Hepatocyte (in vitro differentiated cells): ENCODE data around the gene WDR18. TPM values are rescaled to one million over a fixed set of nuclear protein-coding genes. Genes with fewer than 3 reads are reported as not detected.
A peak's percentile ranks its signal among the peaks of the same experiment; 100 is the strongest.

Source experiments
- DNase-seq: peaks from one replicate; pipeline ENCODE4 v3.0.0-alpha.2; 2016; ENCODE audit warnings: low spot score
- H2AFZ ChIP-seq: fragments of 200-600 bp; sonication (generic); 2 replicates; pipeline ENCODE4 v1.6.0; 2016; ENCODE audit warnings: antibody characterized with exemption, mild to moderate bottlenecking
- H3K27ac ChIP-seq: fragments of 200-600 bp; sonication (generic); 2 replicates; pipeline ENCODE4 v1.5.1; 2016; ENCODE audit warnings: mild to moderate bottlenecking
- H3K27me3 ChIP-seq: fragments of 200-600 bp; sonication (generic); 2 replicates; pipeline ENCODE4 v1.6.1; 2016
- H3K36me3 ChIP-seq: fragments of 200-600 bp; sonication (generic); replicated peaks from 2 replicates; pipeline ENCODE4 v1.5.1; 2016; ENCODE audit warnings: low read depth; ENCODE audit not compliant: insufficient read depth
- H3K4me1 ChIP-seq: fragments of 200-600 bp; sonication (generic); 2 replicates; pipeline ENCODE4 v1.5.1; 2016; ENCODE audit warnings: mild to moderate bottlenecking, moderate library complexity; ENCODE audit not compliant: insufficient read depth
- H3K4me2 ChIP-seq: fragments of 200-600 bp; sonication (generic); 2 replicates; pipeline ENCODE4 v1.6.0; 2016
- H3K4me3 ChIP-seq: fragments of 200-600 bp; sonication (generic); 2 replicates; pipeline ENCODE4 v1.5.1; 2016; ENCODE audit warnings: mild to moderate bottlenecking
- H3K79me2 ChIP-seq: fragments of 200-600 bp; sonication (generic); 2 replicates; pipeline ENCODE4 v1.6.0; 2017; ENCODE audit warnings: mild to moderate bottlenecking
- H3K9me2 ChIP-seq: fragments of 200-600 bp; sonication (generic); replicated peaks from 2 replicates; pipeline ENCODE4 v1.6.0; 2017; ENCODE audit warnings: mild to moderate bottlenecking; ENCODE audit not compliant: insufficient read depth
- H3K9me3 ChIP-seq: fragments of 200-600 bp; sonication (generic); 2 replicates; pipeline ENCODE4 v1.5.1; 2016; ENCODE audit warnings: low read depth, mild to moderate bottlenecking
- H4K20me1 ChIP-seq: fragments of 200-600 bp; sonication (generic); 2 replicates; pipeline ENCODE4 v1.6.0; 2016; ENCODE audit warnings: mild to moderate bottlenecking; ENCODE audit not compliant: insufficient read depth, poor library complexity, severe bottlenecking
- EZH2 ChIP-seq: fragments of 200-600 bp; sonication (generic); IDR thresholded peaks from 2 replicates; pipeline ENCODE4 v1.6.1; 2016; ENCODE audit warnings: antibody characterized with exemption, mild to moderate bottlenecking, borderline replicate concordance
- EZH2phosphoT487 ChIP-seq: fragments of 200-600 bp; sonication (generic); IDR thresholded peaks from one replicate; pipeline ENCODE4 v1.6.1; 2018; ENCODE audit warnings: antibody characterized with exemption, mild to moderate bottlenecking, low read depth, moderate library complexity; ENCODE audit not compliant: unreplicated experiment, severe bottlenecking
- WGBS: methylation state at CpG from one replicate; pipeline ENCODE4 v1.1.6; 2016; ENCODE audit warnings: low lambda C conversion rate; ENCODE audit errors: missing lambda C conversion rate; 5-methylcytosine and 5-hydroxymethylcytosine counted together
- polyA plus RNA-seq: library from polyadenylated mRNA; unstranded; fragments of >200 nt; fragmentation: Nextera tagmentation; extraction: Ambion mirVana; gene quantifications from 2 replicates; pipeline ENCODE4 v1.2.1, GENCODE V29; 2016
- total RNA-seq: library from RNA; depleted of rRNA; stranded (reverse); fragments of >200 nt; gene quantifications from 2 replicates; pipeline ENCODE4 v1.2.3, GENCODE V29; 2014
- TF ChIP-seq, protein P1 (sequence below): fragments of 200-600 bp; sonication (generic); IDR thresholded peaks from 2 replicates; pipeline ENCODE4 v1.5.1; 2016; ENCODE audit warnings: antibody characterized with exemption, mild to moderate bottlenecking; ENCODE audit not compliant: poor library complexity

The WDR18 gene
- total and polyA plus RNA-seq, 2 experiments from 2014 or later = 60.0 to 169 TPM

DNA sequence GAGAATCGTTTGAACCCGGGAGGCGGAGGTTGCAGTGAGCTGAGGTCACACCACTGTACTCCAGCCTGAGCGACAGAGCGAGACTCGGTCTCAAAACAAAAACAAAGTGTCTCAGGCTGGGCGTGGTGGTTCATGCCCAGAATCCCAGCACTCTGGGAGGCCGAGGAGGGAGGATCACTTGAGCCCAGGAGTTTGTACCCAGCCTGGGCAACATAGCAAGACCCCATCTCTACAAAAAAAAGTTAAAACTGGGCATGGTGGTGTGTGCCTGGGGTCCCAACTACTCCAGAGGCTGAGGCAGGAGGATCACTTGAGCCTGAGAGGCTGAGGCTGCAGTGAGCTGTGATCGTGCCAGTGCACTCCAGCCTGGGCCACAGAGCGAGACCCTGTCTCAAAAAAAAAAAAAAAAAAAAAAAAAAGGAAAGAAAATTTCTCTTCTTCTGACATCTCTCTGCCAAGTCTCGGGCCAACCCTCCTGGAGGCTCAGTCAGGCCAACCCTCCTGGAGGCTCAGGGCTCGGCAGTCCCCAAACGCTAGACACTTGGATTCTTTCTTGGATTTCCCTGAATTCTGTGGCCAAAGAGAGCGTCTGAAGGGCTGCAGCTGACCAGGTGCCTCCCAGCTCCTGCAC, 32.0 kb upstream of the WDR18 start:
- TF ChIP-seq, protein P1, sequence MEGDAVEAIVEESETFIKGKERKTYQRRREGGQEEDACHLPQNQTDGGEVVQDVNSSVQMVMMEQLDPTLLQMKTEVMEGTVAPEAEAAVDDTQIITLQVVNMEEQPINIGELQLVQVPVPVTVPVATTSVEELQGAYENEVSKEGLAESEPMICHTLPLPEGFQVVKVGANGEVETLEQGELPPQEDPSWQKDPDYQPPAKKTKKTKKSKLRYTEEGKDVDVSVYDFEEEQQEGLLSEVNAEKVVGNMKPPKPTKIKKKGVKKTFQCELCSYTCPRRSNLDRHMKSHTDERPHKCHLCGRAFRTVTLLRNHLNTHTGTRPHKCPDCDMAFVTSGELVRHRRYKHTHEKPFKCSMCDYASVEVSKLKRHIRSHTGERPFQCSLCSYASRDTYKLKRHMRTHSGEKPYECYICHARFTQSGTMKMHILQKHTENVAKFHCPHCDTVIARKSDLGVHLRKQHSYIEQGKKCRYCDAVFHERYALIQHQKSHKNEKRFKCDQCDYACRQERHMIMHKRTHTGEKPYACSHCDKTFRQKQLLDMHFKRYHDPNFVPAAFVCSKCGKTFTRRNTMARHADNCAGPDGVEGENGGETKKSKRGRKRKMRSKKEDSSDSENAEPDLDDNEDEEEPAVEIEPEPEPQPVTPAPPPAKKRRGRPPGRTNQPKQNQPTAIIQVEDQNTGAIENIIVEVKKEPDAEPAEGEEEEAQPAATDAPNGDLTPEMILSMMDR = no peak
- TF ChIP-seq EZH2 = no peak
- no peak for TF ChIP-seq EZH2phosphoT487
- Histone ChIP-seq H3K36me3 (no peaks in the 10 kb centered on the region), H4K20me1 (peaks cover 9% of the 10 kb centered on the region), H3K4me1 (peaks cover 85% of the 10 kb centered on the region), H3K27ac (peak overlapping the region; percentile 100), H3K9me2 (no peaks in the 10 kb centered on the region), H3K4me3 (no peak overlapping the region), H3K27me3 (no peaks in the 10 kb centered on the region), H3K79me2 (peaks cover 92% of the 10 kb centered on the region), H3K9me3 (no peaks in the 10 kb centered on the region), H3K4me2 (peak overlapping the region; percentile 88), H2AFZ (no peak overlapping the region)
- DNase-seq = peak; percentile 4
- WGBS = 48% methylated on average over 14 of the region's 14 CpGs

- H3K36me3 ChIP-seq = no peaks in the 10 kb centered on the region
- no peak overlapping the region for H2AFZ ChIP-seq
- H3K4me1 ChIP-seq = peaks cover 91% of the 10 kb centered on the region
- TF ChIP-seq EZH2phosphoT487 = no peak
- TF ChIP-seq, protein P1 = no peak
- TF ChIP-seq EZH2 = no peak
- H3K9me3 ChIP-seq = no peaks in the 10 kb centered on the region
- peaks cover 2% of the 10 kb centered on the region for H4K20me1 ChIP-seq
- no peaks in the 10 kb centered on the region for H3K27me3 ChIP-seq
- WGBS = 20% methylated on average over 11 of the region's 21 CpGs
- peaks cover 92% of the 10 kb centered on the region for H3K79me2 ChIP-seq
- DNase-seq = peak; percentile 92
- H3K4me3 ChIP-seq = peak overlapping the region; percentile 11
- no peaks in the 10 kb centered on the region for H3K9me2 ChIP-seq
- peak overlapping the region; percentile 88 for H3K4me2 ChIP-seq
- H3K27ac ChIP-seq = peak overlapping the region; percentile 100
Measured at GRCh38 chr19:952680-953444, 31.3 kb upstream of the WDR18 start.

GRCh38 chr19:953445-954271, 30.5 kb upstream of the WDR18 start:
- Histone ChIP-seq H3K4me1 (peaks cover 85% of the 10 kb centered on the region), H2AFZ (no peak overlapping the region), H3K36me3 (no peaks in the 10 kb centered on the region), H3K4me2 (peak overlapping the region; percentile 88), H3K4me3 (peak overlapping the region; percentile 20), H3K27ac (peak overlapping the region; percentile 100), H3K79me2 (peaks cover 90% of the 10 kb centered on the region), H3K9me2 (no peaks in the 10 kb centered on the region), H3K27me3 (no peaks in the 10 kb centered on the region), H4K20me1 (no peaks in the 10 kb centered on the region), H3K9me3 (no peaks in the 10 kb centered on the region)
- TF ChIP-seq EZH2phosphoT487 (no peak), EZH2 (no peak)
- TF ChIP-seq, protein P1 = no peak
- 34% methylated on average over 24 of the region's 33 CpGs for WGBS
- DNase-seq = peak; percentile 16
